Stimulated activated CD4-positive, alpha-beta T cell treated with anti-CD3 and anti-CD28 coated beads, Interleukin-12 subunit alpha, Interleukin-12 subunit beta, amount 100 ng/mL, for 24 hours (primary cell): ENCODE data around the gene CSRP1.
"Not testable (repeated sequence)": the region's sequence is repeated elsewhere in the genome, so short reads cannot be mapped to it uniquely, and the experiment has no call there.

Experiments
- DNase-seq, 2 experiments: peaks; one replicate each; pipeline ENCODE4 v3.0.0-alpha.2; 2020; ENCODE audit warnings: low read depth in 2 of 2

Gene CSRP1

GRCh38 chr1:201476670-201477344 is 30.1 kb downstream of the CSRP1 start:
- no peak for DNase-seq

GRCh38 chr1:201475915-201476669 is 30.8 kb downstream of the CSRP1 start:
- DNase-seq: no peak

GRCh38 chr1:201475130-201475529 is 31.8 kb downstream of the CSRP1 start:
- no peak for DNase-seq

- DNase-seq: no peak
Observed at GRCh38 chr1:201473296-201473695, 33.6 kb downstream of the CSRP1 start.

DNA sequence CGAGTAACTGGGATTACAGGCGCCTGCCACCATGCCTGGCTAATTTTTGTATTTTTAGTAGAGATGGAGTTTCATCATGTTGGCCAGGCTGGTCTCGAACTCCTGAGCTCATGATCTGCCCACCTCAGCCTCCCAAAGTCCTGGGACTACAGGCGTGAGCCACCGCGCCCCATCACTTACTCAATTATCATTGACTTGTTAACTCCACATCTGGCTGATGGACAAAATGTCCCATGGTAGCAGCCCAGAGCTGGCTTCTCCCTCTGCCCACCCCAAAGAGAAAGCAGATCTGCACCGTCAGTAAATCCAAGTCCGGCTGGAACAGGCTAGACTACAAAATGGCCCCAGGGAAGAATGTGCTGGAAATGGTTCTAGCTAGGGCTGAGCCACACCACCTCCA is 34.6 kb downstream of the CSRP1 start:
- DNase-seq: not testable (repeated sequence)

DNA sequence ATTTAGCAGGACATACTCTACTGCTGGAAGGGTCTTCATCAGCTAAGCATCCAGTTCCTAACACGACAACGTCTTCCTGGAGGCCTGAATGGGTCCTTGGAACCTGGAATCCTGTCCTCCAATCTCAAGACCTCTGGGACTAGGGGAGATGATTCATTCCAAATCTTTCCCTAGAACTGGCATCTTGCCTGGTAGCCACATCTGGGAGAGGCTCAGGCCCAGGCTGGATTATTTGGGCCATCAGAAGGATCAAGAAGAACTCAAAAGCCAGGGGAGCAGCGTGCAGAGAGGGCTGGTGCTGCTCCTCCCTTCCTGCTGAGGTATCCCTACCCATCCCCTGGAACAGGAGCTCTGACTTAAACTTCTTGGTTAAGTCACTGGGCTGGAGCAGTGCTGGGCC is 35.2 kb downstream of the CSRP1 start:
- no peak for DNase-seq

DNA sequence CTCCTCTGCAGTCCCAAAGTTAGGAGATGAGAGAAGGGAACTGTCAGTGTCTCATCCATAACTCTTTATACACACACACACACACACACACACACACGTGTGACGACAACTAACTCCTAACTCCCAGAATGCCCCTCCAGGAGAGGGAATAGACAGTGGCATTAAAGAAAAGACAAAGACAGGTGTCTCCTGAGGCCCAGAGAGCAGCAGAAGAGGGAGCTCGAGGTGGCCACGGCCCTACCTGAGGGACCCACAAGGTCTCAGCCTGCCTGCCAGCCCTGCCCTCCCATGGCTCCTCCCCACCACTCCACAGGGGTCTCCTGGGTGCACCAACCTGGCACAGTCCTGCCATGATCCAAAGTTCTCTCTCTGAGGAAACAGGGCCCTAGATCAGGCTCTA is 36.3 kb downstream of the CSRP1 start:
- no peak for DNase-seq

GRCh38 chr1:201469645-201470074 is 37.3 kb downstream of the CSRP1 start:
- DNase-seq: no peak

DNA sequence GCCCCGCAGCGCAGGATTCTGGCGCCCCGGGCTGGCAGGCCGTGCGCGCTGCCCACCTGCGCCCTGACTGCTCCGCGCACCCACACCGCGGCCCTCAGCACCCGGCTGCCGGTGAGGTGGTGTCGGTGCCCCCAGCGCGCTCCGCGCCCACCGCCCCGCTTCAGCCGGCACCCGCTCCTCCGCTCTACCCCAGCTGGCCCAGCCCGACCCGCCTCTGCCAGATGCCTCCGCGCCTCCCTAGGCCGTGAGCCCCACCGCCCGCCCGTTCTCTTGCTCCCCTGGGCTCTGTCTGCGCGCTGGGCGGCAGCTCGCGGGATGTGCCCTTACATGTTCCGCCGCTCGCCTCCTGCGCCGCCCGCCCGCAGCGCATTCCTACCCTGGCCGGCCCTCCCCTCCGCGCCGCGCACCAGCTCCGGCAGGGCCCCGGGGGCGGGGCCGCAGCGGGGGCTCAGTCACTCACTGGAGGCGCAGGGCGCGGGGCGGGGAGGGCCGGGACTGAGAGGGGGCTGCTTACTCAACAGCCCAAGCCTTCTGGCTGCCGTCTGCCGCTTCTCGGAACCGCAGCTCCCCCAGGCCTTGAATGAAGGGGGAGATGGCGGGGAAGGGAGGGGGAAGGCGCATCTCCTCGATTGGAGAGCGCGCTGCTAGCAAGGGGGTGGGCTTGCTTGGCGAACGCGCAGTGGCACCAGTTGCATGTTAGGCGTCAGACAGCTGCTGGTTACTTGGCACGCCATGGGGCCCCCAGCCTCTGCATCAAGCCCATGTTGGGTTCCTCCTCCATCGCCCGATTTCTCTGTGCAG is 37.9 kb downstream of the CSRP1 start, which contains the start of gene PHLDA3:
Gene PHLDA3 (minus strand): TSS at position 345 of the 801 bp plus-strand sequence. CDS start 402 bp downstream, outside the sequence.
- DNase-seq: peak in 1 of 2 experiments; percentile 23

DNA sequence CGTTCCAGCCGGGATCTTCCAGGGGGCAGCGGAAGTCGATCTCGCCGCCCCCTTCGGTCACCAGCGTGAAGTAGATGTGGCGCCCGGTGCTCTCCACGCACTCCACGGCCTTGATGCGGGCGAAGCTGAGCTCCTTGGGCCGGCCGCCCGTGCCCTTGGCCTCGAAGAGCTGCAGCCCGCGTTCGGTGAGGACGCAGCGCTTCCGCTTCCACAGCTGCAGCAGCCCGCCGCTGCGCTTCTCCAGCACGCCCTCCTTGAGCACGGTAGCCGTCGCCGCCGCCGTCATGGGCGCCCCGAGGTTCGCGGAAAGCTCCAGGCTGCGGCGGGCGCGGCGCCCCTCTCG is 38.5 kb downstream of the CSRP1 start:
- DNase-seq: no peak

GRCh38 chr1:201466492-201466891 is 40.4 kb downstream of the CSRP1 start:
- no peak for DNase-seq

DNA sequence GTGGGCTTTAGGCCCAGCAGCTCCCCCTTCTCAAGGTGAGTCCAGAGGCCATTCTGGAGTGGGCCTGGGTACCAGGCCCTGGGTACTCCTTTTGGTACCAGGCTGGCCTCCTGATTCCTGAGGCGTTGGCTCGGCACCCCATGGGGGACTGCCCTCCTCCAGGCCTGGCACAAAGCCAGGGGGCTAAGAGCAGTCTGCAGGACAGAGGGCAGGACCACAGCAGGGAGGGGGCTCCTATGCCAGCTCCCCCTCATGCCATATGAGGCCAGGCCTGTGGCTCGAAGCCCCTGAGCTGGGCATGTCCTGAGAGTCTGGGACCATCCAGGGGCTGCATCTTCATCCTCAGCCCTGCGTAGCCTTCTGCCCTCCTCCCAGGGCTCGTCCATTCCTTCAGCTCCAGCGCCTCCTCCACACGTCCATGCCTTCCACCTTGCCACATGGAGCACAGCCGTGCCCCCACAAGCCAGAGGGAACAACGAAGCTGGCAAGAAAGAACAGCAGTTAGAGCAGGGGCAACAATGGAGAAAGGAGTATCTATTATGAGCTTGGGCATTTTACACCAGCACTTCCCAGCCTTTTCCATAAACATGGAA is 41.1 kb downstream of the CSRP1 start:
- DNase-seq: no peak

- no peak for DNase-seq
Observed at GRCh38 chr1:201463071-201463552, 43.8 kb downstream of the CSRP1 start.

DNA sequence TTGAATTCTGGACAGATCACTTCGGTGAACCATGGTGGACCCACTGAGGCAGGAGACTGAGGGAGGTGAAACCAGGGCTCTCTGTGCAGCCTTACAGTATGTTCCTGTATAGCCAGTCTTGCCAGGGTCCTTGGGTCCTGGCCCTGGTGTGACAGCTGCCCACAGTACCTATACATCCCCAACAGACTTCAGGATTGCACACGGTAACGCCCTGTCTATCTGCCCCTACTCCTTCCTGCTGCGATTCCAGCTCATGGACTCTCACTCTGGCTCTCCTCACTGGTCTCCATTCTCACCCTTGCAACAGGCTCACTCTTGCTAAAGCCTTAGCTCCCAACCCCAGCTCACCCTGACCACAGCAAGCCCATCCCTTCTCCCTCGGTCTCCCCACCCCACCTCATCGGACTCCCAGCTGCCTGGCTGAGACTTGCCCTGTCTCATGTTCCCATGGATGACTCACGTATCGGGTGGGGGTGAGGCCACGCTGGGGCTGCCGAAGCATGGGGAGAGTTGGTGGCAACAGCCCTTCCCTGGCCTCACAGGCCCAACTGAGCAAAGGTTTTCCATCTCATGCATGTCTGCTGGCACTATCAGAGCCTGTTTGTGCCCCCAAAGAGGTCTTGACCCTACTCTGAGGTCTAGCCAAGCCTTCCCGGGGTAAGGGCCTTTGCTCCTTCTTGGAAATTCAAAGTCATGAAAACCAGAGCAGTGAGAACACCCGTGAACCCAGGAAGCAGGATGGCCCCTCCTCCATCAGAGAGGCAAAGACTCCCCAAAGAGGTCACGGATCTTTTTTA is 45.1 kb downstream of the CSRP1 start:
- no peak for DNase-seq

DNA sequence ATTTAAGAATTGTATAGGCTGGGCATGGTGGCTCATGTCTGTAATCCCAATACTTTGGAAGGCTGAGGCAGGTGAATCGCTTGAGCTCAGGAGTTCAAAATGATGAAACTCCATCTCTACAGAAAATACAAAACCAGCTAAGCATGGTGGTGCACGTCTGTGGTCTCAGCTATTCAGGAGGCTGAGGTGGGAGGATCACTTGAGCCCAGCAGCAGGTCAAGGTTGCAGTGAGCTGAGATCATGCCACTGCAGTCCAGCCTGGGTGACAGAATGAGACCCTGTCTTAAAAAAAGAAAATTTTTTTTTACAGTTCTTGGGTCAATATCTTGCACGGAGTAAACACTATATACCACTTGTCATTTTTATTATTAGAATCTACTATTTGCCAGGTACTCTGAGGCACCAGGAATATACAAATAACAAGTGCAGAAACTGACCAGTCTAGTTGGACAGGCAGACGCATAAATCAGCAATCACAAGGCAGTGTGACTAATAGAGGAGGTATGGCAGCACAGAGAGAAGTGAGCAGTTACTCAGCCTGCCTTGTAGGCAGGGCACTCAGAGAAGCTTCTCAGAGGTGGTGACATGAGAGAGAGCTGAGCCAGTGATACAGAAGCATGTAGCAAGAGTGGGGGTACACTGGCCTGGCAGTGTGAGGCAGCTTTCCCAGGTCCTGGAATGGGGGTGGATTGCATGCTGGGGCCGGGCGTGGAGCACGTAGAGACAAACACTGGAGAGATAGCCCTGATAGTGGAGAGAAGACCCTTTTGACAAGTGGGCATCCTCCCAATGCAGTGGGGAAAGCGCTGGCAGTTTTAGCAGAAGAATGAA is 45.9 kb downstream of the CSRP1 start:
- DNase-seq: no peak

GRCh38 chr1:201459775-201460174 is 47.1 kb downstream of the CSRP1 start:
- no peak for DNase-seq

DNA sequence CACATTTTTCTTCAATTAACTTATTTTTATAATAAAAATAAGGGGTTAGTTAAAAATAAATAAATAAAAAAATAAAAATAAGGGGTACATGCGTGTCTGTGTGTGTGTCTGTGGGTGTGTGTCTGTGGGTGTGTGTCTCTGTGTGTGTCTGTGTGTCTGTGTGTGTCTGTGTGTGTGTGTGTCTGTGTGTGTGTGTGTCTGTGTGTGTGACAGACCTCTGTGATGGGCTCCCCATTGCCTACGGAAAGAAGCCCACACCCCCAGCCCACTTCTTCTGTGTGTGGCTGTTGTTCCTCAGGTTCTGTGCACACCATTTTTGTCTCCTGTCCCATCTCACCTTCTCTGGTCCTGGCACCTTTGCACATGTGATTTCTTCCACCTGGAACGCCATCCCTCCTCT is 47.9 kb downstream of the CSRP1 start:
- DNase-seq: no peak

DNA sequence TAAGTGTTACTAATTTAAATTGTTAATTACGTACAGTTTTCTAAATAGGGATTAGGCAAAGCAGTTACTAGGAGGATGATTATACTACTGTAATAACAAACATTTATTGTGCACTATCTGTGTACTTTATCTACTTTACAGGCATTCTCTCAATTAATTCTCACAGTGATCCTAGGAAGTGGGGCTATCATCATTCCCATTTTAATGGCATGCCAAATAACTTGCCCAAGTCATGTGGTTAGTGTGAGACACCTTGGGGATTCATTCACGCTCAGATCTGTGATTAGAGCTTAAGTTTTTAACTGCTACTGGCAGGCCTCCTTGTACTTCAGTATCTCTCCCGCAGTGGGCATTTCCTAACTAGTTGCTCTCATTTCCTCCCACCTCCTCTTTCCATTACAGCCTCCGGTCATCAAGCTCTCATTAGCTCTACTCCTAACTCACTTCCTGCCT is 49.4 kb downstream of the CSRP1 start:
- DNase-seq: no peak

GRCh38 chr1:201456499-201457309 is 50.2 kb downstream of the CSRP1 start:
- DNase-seq: no peak
